Measurements from ENCODE around the gene NDEL1. TPM values are rescaled to one million over a fixed set of nuclear protein-coding genes. Genes with fewer than 3 reads are reported as not detected.

The NDEL1 gene
- total and polyA plus RNA-seq, 4 donors = 25.2 to 101 (median 55.5) TPM

- WGBS, 2 donors = 40 to 74% methylated on average over 4 of the region's 4 CpGs
- peaks cover 0 to 3% (median 0%) of the 10 kb centered on the region in 5 donors for H3K4me1 ChIP-seq (ENCODE audit: control insufficient read depth in 5 of 5, insufficient read depth in 5 of 5, low read length in 5 of 5)
- no peak for DNase-seq
- no peaks in the 10 kb centered on the region for H3K36me3 ChIP-seq (ENCODE audit: control insufficient read depth in 4 of 4, insufficient read depth in 4 of 4, low read length in 4 of 4)
- no peaks in the 10 kb centered on the region for H3K9me3 ChIP-seq (ENCODE audit: control insufficient read depth in 4 of 4, insufficient read depth in 3 of 4, low read length in 3 of 4)
- TF ChIP-seq CTCF (IDR thresholded peaks at IDR 0.05; ENCODE audit: control extremely low read depth, extremely low read depth) = no peak
- H3K27me3 ChIP-seq (ENCODE audit: control insufficient read depth in 3 of 3, insufficient read depth in 3 of 3, low read length in 2 of 3) = peaks cover 0 to 4% (median 0%) of the 10 kb centered on the region in 3 donors
- no peak overlapping the region for H3K9ac ChIP-seq (ENCODE audit: insufficient read depth in 1 of 2, low read length in 2 of 2)
- no peak for ATAC-seq (ENCODE audit: insufficient read depth, low FRiP score)
- no peak overlapping the region for H3K27ac ChIP-seq (ENCODE audit: low read depth in 1 of 2, low read length in 1 of 2)
- H3K4me3 ChIP-seq = no peak overlapping the region
These were observed 22.4 kb upstream of the NDEL1 start for GRCh38 chr17:8413328-8413727.

- H3K4me1 ChIP-seq (ENCODE audit: control insufficient read depth in 5 of 5, insufficient read depth in 5 of 5, low read length in 5 of 5) = peaks cover 0 to 3% (median 0%) of the 10 kb centered on the region in 5 donors
These were observed 21.7 kb upstream of the NDEL1 start for GRCh38 chr17:8413938-8414337.

GRCh38 chr17:8417806-8418205 lies 17.9 kb upstream of the NDEL1 start:
- Histone ChIP-seq H3K4me1 (ENCODE audit: control insufficient read depth in 5 of 5, insufficient read depth in 5 of 5, low read length in 5 of 5) (peaks cover 0 to 13% (median 7%) of the 10 kb centered on the region in 5 donors), H3K36me3 (ENCODE audit: control insufficient read depth in 4 of 4, insufficient read depth in 4 of 4, low read length in 4 of 4) (no peaks in the 10 kb centered on the region), H3K4me3 (no peak overlapping the region), H3K9me3 (ENCODE audit: control insufficient read depth in 4 of 4, insufficient read depth in 3 of 4, low read length in 3 of 4) (no peaks in the 10 kb centered on the region), H3K9ac (ENCODE audit: insufficient read depth in 1 of 2, low read length in 2 of 2) (no peak overlapping the region), H3K27me3 (ENCODE audit: control insufficient read depth in 3 of 3, insufficient read depth in 3 of 3, low read length in 2 of 3) (peaks cover 0 to 12% (median 0%) of the 10 kb centered on the region in 3 donors), H3K27ac (ENCODE audit: low read depth in 1 of 2, low read length in 1 of 2) (no peak overlapping the region)
- 50 to 70% methylated on average over 4 of the region's 4 CpGs for whole genome bisulfite sequencing, 2 donors
- TF ChIP-seq CTCF (IDR thresholded peaks at IDR 0.05; ENCODE audit: control extremely low read depth, extremely low read depth) = no peak
- ATAC-seq (ENCODE audit: insufficient read depth, low FRiP score) (no peak), DNase-seq (no peak)

More at GRCh38 chr17:8413938-8414337, 21.7 kb upstream of the NDEL1 start:
- no peak for DNase-seq
- Histone ChIP-seq H3K27ac (ENCODE audit: low read depth in 1 of 2, low read length in 1 of 2) (no peak overlapping the region), H3K36me3 (ENCODE audit: control insufficient read depth in 4 of 4, insufficient read depth in 4 of 4, low read length in 4 of 4) (no peaks in the 10 kb centered on the region), H3K9me3 (ENCODE audit: control insufficient read depth in 4 of 4, insufficient read depth in 3 of 4, low read length in 3 of 4) (no peaks in the 10 kb centered on the region), H3K4me3 (no peak overlapping the region), H3K9ac (ENCODE audit: insufficient read depth in 1 of 2, low read length in 2 of 2) (no peak overlapping the region), H3K27me3 (ENCODE audit: control insufficient read depth in 3 of 3, insufficient read depth in 3 of 3, low read length in 2 of 3) (peaks cover 0 to 9% (median 0%) of the 10 kb centered on the region in 3 donors)
- no peak for ATAC-seq (ENCODE audit: insufficient read depth, low FRiP score)
- TF ChIP-seq CTCF (IDR thresholded peaks at IDR 0.05; ENCODE audit: control extremely low read depth, extremely low read depth) = no peak

GRCh38 chr17:8418471-8418870 lies 17.2 kb upstream of the NDEL1 start:
- H3K27ac ChIP-seq (ENCODE audit: low read depth in 1 of 2, low read length in 1 of 2) = no peak overlapping the region
- TF ChIP-seq CTCF (IDR thresholded peaks at IDR 0.05; ENCODE audit: control extremely low read depth, extremely low read depth) = no peak

More at GRCh38 chr17:8418471-8418870, 17.2 kb upstream of the NDEL1 start:
- DNase-seq (no peak), ATAC-seq (ENCODE audit: insufficient read depth, low FRiP score) (no peak)
- Histone ChIP-seq H3K36me3 (ENCODE audit: control insufficient read depth in 4 of 4, insufficient read depth in 4 of 4, low read length in 4 of 4) (no peaks in the 10 kb centered on the region), H3K9me3 (ENCODE audit: control insufficient read depth in 4 of 4, insufficient read depth in 3 of 4, low read length in 3 of 4) (no peaks in the 10 kb centered on the region), H3K4me3 (no peak overlapping the region), H3K27me3 (ENCODE audit: control insufficient read depth in 3 of 3, insufficient read depth in 3 of 3, low read length in 2 of 3) (peaks cover 0 to 12% (median 0%) of the 10 kb centered on the region in 3 donors), H3K4me1 (ENCODE audit: control insufficient read depth in 5 of 5, insufficient read depth in 5 of 5, low read length in 5 of 5) (peaks cover 0 to 13% (median 7%) of the 10 kb centered on the region in 5 donors), H3K9ac (ENCODE audit: insufficient read depth in 1 of 2, low read length in 2 of 2) (no peak overlapping the region)
- WGBS, 2 donors = 54 to 73% methylated on average over 1 of the region's 1 CpG
